H1 (cell line): ENCODE measurements around the gene SH2B3. TPM values are rescaled to one million over a fixed set of nuclear protein-coding genes. Genes with fewer than 3 reads are reported as not detected.

Experiments used
- RFX5 ChIP-seq: IDR thresholded peaks from 2 replicates; pipeline ENCODE4 v1.6.1; 2011; ENCODE audit warnings: low read depth, low read length, improper control_type of control experiment, borderline replicate concordance
- polyA plus RNA-seq, 7 experiments: library from polyadenylated mRNA; depleted of rRNA in 3 of 7; stranded (reverse) in 5 of 7; unstranded in 2 of 7; fragments of >200 nt in 5 of 7; fragments of 200-250 nt in 2 of 7; gene quantifications; 1 replicate in 5 of 7; 2 replicates in 1 of 7; 4 replicates in 1 of 7; pipeline versions ENCODE4 v1.2.1 to v1.2.3, GENCODE V29; 2011 to 2013; ENCODE audit warnings: missing spikeins in 2 of 7, mixed read lengths in 2 of 7
- total RNA-seq: library from RNA; stranded (reverse); fragmentation: NEBNext Ultra II Directional; extraction: Animal tissue kit (Norgen Biotek cat#: 25700); gene quantifications from 2 replicates; pipeline ENCODE4 v1.2.1, GENCODE V29; 2021

SH2B3 gene
- total and polyA plus RNA-seq, 2 of the 8 experiments (the other 6 are each of a cell fraction or from before 2014, with no cell fraction given): 20.8 to 34.1 TPM

GRCh38 chr12:111387747-111388323, 17.9 kb upstream of the SH2B3 start (continued):
- TF ChIP-seq RFX5: no peak
